Hepatocyte (in vitro differentiated cells): ENCODE measurements around the gene ATG10. TPM values are rescaled to one million over a fixed set of nuclear protein-coding genes. Genes with fewer than 3 reads are reported as not detected.

Experiments used
- DNase-seq: peaks from one replicate; pipeline ENCODE4 v3.0.0-alpha.2; 2016; ENCODE audit warnings: low spot score
- H2AFZ ChIP-seq: fragments of 200-600 bp; sonication (generic); 2 replicates; pipeline ENCODE4 v1.6.0; 2016; ENCODE audit warnings: antibody characterized with exemption, mild to moderate bottlenecking
- H3K27ac ChIP-seq: fragments of 200-600 bp; sonication (generic); 2 replicates; pipeline ENCODE4 v1.5.1; 2016; ENCODE audit warnings: mild to moderate bottlenecking
- H3K27me3 ChIP-seq: fragments of 200-600 bp; sonication (generic); 2 replicates; pipeline ENCODE4 v1.6.1; 2016
- H3K36me3 ChIP-seq: fragments of 200-600 bp; sonication (generic); replicated peaks from 2 replicates; pipeline ENCODE4 v1.5.1; 2016; ENCODE audit warnings: low read depth; ENCODE audit not compliant: insufficient read depth
- H3K4me1 ChIP-seq: fragments of 200-600 bp; sonication (generic); 2 replicates; pipeline ENCODE4 v1.5.1; 2016; ENCODE audit warnings: mild to moderate bottlenecking, moderate library complexity; ENCODE audit not compliant: insufficient read depth
- H3K4me2 ChIP-seq: fragments of 200-600 bp; sonication (generic); 2 replicates; pipeline ENCODE4 v1.6.0; 2016
- H3K4me3 ChIP-seq: fragments of 200-600 bp; sonication (generic); 2 replicates; pipeline ENCODE4 v1.5.1; 2016; ENCODE audit warnings: mild to moderate bottlenecking
- H3K79me2 ChIP-seq: fragments of 200-600 bp; sonication (generic); 2 replicates; pipeline ENCODE4 v1.6.0; 2017; ENCODE audit warnings: mild to moderate bottlenecking
- H3K9me2 ChIP-seq: fragments of 200-600 bp; sonication (generic); replicated peaks from 2 replicates; pipeline ENCODE4 v1.6.0; 2017; ENCODE audit warnings: mild to moderate bottlenecking; ENCODE audit not compliant: insufficient read depth
- H3K9me3 ChIP-seq: fragments of 200-600 bp; sonication (generic); 2 replicates; pipeline ENCODE4 v1.5.1; 2016; ENCODE audit warnings: low read depth, mild to moderate bottlenecking
- H4K20me1 ChIP-seq: fragments of 200-600 bp; sonication (generic); 2 replicates; pipeline ENCODE4 v1.6.0; 2016; ENCODE audit warnings: mild to moderate bottlenecking; ENCODE audit not compliant: insufficient read depth, poor library complexity, severe bottlenecking
- CTCF ChIP-seq: fragments of 200-600 bp; sonication (generic); IDR thresholded peaks from 2 replicates; pipeline ENCODE4 v1.5.1; 2016; ENCODE audit warnings: antibody characterized with exemption, mild to moderate bottlenecking; ENCODE audit not compliant: poor library complexity
- EZH2 ChIP-seq: fragments of 200-600 bp; sonication (generic); IDR thresholded peaks from 2 replicates; pipeline ENCODE4 v1.6.1; 2016; ENCODE audit warnings: antibody characterized with exemption, mild to moderate bottlenecking, borderline replicate concordance
- EZH2phosphoT487 ChIP-seq: fragments of 200-600 bp; sonication (generic); IDR thresholded peaks from one replicate; pipeline ENCODE4 v1.6.1; 2018; ENCODE audit warnings: antibody characterized with exemption, mild to moderate bottlenecking, low read depth, moderate library complexity; ENCODE audit not compliant: unreplicated experiment, severe bottlenecking
- WGBS: methylation state at CpG from one replicate; pipeline ENCODE4 v1.1.6; 2016; ENCODE audit warnings: low lambda C conversion rate; ENCODE audit errors: missing lambda C conversion rate; 5-methylcytosine and 5-hydroxymethylcytosine counted together
- polyA plus RNA-seq: library from polyadenylated mRNA; unstranded; fragments of >200 nt; fragmentation: Nextera tagmentation; extraction: Ambion mirVana; gene quantifications from 2 replicates; pipeline ENCODE4 v1.2.1, GENCODE V29; 2016
- total RNA-seq: library from RNA; depleted of rRNA; stranded (reverse); fragments of >200 nt; gene quantifications from 2 replicates; pipeline ENCODE4 v1.2.3, GENCODE V29; 2014

ATG10 gene
- total and polyA plus RNA-seq, 2 experiments from 2014 or later = 11.8 to 13.0 TPM

- Histone ChIP-seq H3K79me2 (no peaks in the 10 kb centered on the region), H3K36me3 (no peaks in the 10 kb centered on the region), H3K9me2 (no peaks in the 10 kb centered on the region), H3K27ac (no peak overlapping the region), H4K20me1 (no peaks in the 10 kb centered on the region), H3K4me3 (no peak overlapping the region), H3K9me3 (no peaks in the 10 kb centered on the region), H3K27me3 (no peaks in the 10 kb centered on the region), H2AFZ (no peak overlapping the region), H3K4me2 (no peak overlapping the region), H3K4me1 (no peaks in the 10 kb centered on the region)
- WGBS = 56% methylated on average over 6 of the region's 6 CpGs
- no peak for DNase-seq
- TF ChIP-seq EZH2phosphoT487 (no peak), EZH2 (no peak), CTCF (no peak)
Measured at GRCh38 chr5:82244854-82245635, 273.2 kb downstream of the ATG10 start.

- TF ChIP-seq CTCF (no peak), EZH2 (no peak), EZH2phosphoT487 (no peak)
- Histone ChIP-seq H3K79me2 (no peaks in the 10 kb centered on the region), H3K27me3 (no peaks in the 10 kb centered on the region), H3K4me1 (no peaks in the 10 kb centered on the region), H3K9me2 (no peaks in the 10 kb centered on the region), H3K36me3 (no peaks in the 10 kb centered on the region), H2AFZ (no peak overlapping the region), H3K27ac (no peak overlapping the region), H3K9me3 (no peaks in the 10 kb centered on the region), H3K4me3 (no peak overlapping the region), H4K20me1 (no peaks in the 10 kb centered on the region), H3K4me2 (no peak overlapping the region)
- DNase-seq = no peak
- 97% methylated on average over 1 of the region's 1 CpG for WGBS
Measured at GRCh38 chr5:82246960-82247574, 275.2 kb downstream of the ATG10 start.

GRCh38 chr5:82252744-82253143, 280.9 kb downstream of the ATG10 start:
- Histone ChIP-seq H2AFZ (no peak overlapping the region), H3K27me3 (no peaks in the 10 kb centered on the region), H3K27ac (no peak overlapping the region), H3K79me2 (no peaks in the 10 kb centered on the region), H4K20me1 (no peaks in the 10 kb centered on the region), H3K4me1 (no peaks in the 10 kb centered on the region), H3K9me2 (no peaks in the 10 kb centered on the region), H3K4me3 (no peak overlapping the region), H3K4me2 (no peak overlapping the region), H3K9me3 (no peaks in the 10 kb centered on the region), H3K36me3 (no peaks in the 10 kb centered on the region)
- TF ChIP-seq EZH2phosphoT487 = no peak
- no peak for TF ChIP-seq CTCF
- DNase-seq = no peak
